BLaER1 (cell line): ENCODE data around the gene DHDH.
"Not testable (repeated sequence)": the region's sequence is repeated elsewhere in the genome, so short reads cannot be mapped to it uniquely, and the experiment has no call there.

Source experiments
- H3K27ac ChIP-seq: shearing (Covaris generic); formaldehyde crosslinking; 2 replicates; pipeline ENCODE4 v1.8.1; 2022
- H3K27me3 ChIP-seq: shearing (Covaris generic); formaldehyde crosslinking; 2 replicates; pipeline ENCODE4 v1.8.1; 2022
- H3K36me3 ChIP-seq: shearing (Covaris generic); formaldehyde crosslinking; 2 replicates; pipeline ENCODE4 v1.8.1; 2022
- H3K4me1 ChIP-seq: shearing (Covaris generic); formaldehyde crosslinking; 2 replicates; pipeline ENCODE4 v1.8.1; 2022
- H3K4me2 ChIP-seq: shearing (Covaris generic); formaldehyde crosslinking; 2 replicates; pipeline ENCODE4 v1.8.1; 2022
- H3K4me3 ChIP-seq: shearing (Covaris generic); formaldehyde crosslinking; 2 replicates; pipeline ENCODE4 v1.8.1; 2022
- H3K9ac ChIP-seq: shearing (Covaris generic); formaldehyde crosslinking; 2 replicates; pipeline ENCODE4 v1.8.1; 2022
- H3K9me3 ChIP-seq: shearing (Covaris generic); formaldehyde crosslinking; 2 replicates; pipeline ENCODE4 v1.8.1; 2022
- H4K20me1 ChIP-seq: shearing (Covaris generic); formaldehyde crosslinking; 2 replicates; pipeline ENCODE4 v1.8.1; 2022
- Cebpa-rat ChIP-seq: shearing (Covaris generic); IDR thresholded peaks from 2 replicates; pipeline ENCODE4 v1.8.1; 2022

DHDH gene

GRCh38 chr19:48913114-48913889 is 20.2 kb upstream of the DHDH start:
- no peaks in the 10 kb centered on the region for H3K9me3 ChIP-seq
- no peak overlapping the region for H3K27ac ChIP-seq
- no peaks in the 10 kb centered on the region for H3K27me3 ChIP-seq
- no peak overlapping the region for H3K4me3 ChIP-seq
- H4K20me1 ChIP-seq, result no peaks in the 10 kb centered on the region
- no peak overlapping the region for H3K9ac ChIP-seq
- TF ChIP-seq Cebpa-rat, result no peak
- peaks cover 100% of the 10 kb centered on the region for H3K36me3 ChIP-seq
- H3K4me1 ChIP-seq, result peaks cover 30% of the 10 kb centered on the region
- no peak overlapping the region for H3K4me2 ChIP-seq

DNA sequence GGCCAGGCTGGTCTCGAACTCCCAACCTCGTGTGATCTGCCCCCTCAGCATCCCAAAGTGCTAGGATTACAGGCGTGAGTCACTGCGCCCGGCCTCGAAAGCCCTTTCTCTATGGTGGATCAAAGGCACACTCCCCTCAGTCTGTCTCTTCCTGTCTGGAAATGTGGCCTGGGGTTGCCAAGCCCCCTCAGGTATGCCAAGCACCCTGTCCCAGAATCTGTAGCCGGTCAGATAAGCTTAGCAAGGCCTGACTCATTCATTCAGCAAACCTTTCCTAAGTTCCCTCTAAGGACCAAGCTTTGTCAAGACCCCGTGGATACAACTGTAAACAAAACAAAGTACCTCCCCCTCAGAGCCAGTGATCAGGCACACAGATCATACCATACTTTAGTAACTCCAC is 19.3 kb upstream of the DHDH start:
- Histone ChIP-seq H3K4me3 (no peak overlapping the region), H3K9ac (no peak overlapping the region), H4K20me1 (no peaks in the 10 kb centered on the region), H3K4me2 (no peak overlapping the region), H3K27me3 (no peaks in the 10 kb centered on the region), H3K4me1 (peaks cover 28% of the 10 kb centered on the region), H3K27ac (no peak overlapping the region), H3K9me3 (no peaks in the 10 kb centered on the region), H3K36me3 (peaks cover 100% of the 10 kb centered on the region)
- no peak for TF ChIP-seq Cebpa-rat

DNA sequence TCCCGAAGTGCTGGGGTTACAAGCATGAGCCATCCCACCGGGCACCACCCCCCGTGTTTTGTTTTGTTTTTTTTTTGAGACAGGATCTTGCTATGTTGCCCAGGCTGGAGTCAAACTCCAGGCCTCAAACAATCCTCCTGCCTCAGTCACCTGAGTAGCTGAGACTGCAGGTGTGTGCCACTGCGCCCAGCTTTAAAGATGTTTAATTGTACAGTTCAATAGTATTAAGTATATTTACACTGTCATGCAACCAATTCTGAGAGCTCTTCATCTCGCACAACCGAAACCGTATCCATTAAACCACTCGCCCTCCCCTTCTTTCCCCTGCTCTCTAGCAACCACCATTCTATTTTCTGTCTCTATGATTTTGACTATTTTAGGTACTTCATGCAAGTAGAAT is 17.7 kb upstream of the DHDH start:
- TF ChIP-seq Cebpa-rat, result no peak
- H4K20me1 ChIP-seq, result no peaks in the 10 kb centered on the region
- H3K36me3 ChIP-seq, result peaks cover 99% of the 10 kb centered on the region
- H3K4me3 ChIP-seq, result no peak overlapping the region
- H3K4me2 ChIP-seq, result no peak overlapping the region
- no peak overlapping the region for H3K9ac ChIP-seq
- no peaks in the 10 kb centered on the region for H3K9me3 ChIP-seq
- H3K27ac ChIP-seq, result no peak overlapping the region
- H3K4me1 ChIP-seq, result peaks cover 19% of the 10 kb centered on the region
- no peaks in the 10 kb centered on the region for H3K27me3 ChIP-seq

GRCh38 chr19:48918071-48918470 is 15.4 kb upstream of the DHDH start:
- Histone ChIP-seq H3K27me3 (no peaks in the 10 kb centered on the region), H3K9ac (peak overlapping the region; percentile 67), H4K20me1 (no peaks in the 10 kb centered on the region), H3K36me3 (peaks cover 97% of the 10 kb centered on the region), H3K27ac (peak overlapping the region; percentile 85), H3K4me2 (peak overlapping the region; percentile 81), H3K4me3 (0 out of 2 replicates have a peak overlapping the region, but pooled peaks have one; percentile 33), H3K9me3 (no peaks in the 10 kb centered on the region), H3K4me1 (peaks cover 19% of the 10 kb centered on the region)
- TF ChIP-seq Cebpa-rat, result no peak

DNA sequence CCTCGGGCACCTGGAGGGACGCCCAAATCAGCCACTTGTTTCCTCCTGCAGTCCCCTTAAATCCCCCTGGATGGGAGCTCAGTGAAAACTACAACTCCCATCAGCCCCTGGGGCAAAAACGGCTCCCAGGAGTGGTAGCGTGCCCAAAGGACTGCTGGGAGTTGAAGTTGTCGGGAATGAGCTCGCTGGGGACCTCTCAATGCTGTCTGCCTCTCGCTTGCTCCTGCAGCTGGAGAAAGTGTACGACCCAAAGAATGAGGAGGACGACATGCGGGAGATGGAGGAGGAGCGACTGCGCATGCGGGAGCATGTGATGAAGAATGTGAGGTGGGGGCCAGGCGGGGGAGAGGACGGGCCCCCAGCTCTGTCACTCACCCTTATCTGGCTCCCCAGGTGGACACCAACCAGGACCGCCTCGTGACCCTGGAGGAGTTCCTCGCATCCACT is 14.7 kb upstream of the DHDH start:
- Histone ChIP-seq H3K27me3 (no peaks in the 10 kb centered on the region), H3K9me3 (no peaks in the 10 kb centered on the region), H4K20me1 (no peaks in the 10 kb centered on the region), H3K4me1 (peaks cover 19% of the 10 kb centered on the region), H3K9ac (no peak overlapping the region), H3K27ac (peak overlapping the region; percentile 85), H3K4me3 (no peak overlapping the region), H3K4me2 (peak overlapping the region; percentile 81), H3K36me3 (peaks cover 96% of the 10 kb centered on the region)
- no peak for TF ChIP-seq Cebpa-rat

- not testable (repeated sequence) for H4K20me1 ChIP-seq, H3K27ac ChIP-seq, H3K4me2 ChIP-seq, H3K9me3 ChIP-seq, H3K27me3 ChIP-seq, H3K9ac ChIP-seq, H3K4me3 ChIP-seq
- Histone ChIP-seq H3K36me3 (peaks cover 91% of the 10 kb centered on the region), H3K4me1 (peaks cover 19% of the 10 kb centered on the region)
Observed at GRCh38 chr19:48919271-48919670, 14.2 kb upstream of the DHDH start.

- H3K9ac ChIP-seq, result no peak overlapping the region
- peaks cover 19% of the 10 kb centered on the region for H3K4me1 ChIP-seq
- no peaks in the 10 kb centered on the region for H3K27me3 ChIP-seq
- no peaks in the 10 kb centered on the region for H3K9me3 ChIP-seq
- no peaks in the 10 kb centered on the region for H4K20me1 ChIP-seq
- H3K4me2 ChIP-seq, result no peak overlapping the region
- peaks cover 74% of the 10 kb centered on the region for H3K36me3 ChIP-seq
- no peak overlapping the region for H3K4me3 ChIP-seq
- no peak overlapping the region for H3K27ac ChIP-seq
- no peak for TF ChIP-seq Cebpa-rat
Observed at GRCh38 chr19:48920949-48921348, 12.6 kb upstream of the DHDH start.

GRCh38 chr19:48921721-48922500 is 11.6 kb upstream of the DHDH start:
- H3K27me3 ChIP-seq, result no peaks in the 10 kb centered on the region
- no peak for TF ChIP-seq Cebpa-rat

GRCh38 chr19:48922548-48923490 is 10.7 kb upstream of the DHDH start:
- Histone ChIP-seq H4K20me1 (no peaks in the 10 kb centered on the region), H3K9me3 (no peaks in the 10 kb centered on the region), H3K27ac (no peak overlapping the region), H3K9ac (no peak overlapping the region), H3K27me3 (no peaks in the 10 kb centered on the region), H3K36me3 (peaks cover 56% of the 10 kb centered on the region), H3K4me3 (no peak overlapping the region), H3K4me1 (peaks cover 10% of the 10 kb centered on the region), H3K4me2 (no peak overlapping the region)
- TF ChIP-seq Cebpa-rat, result no peak

More at GRCh38 chr19:48921721-48922500, 11.6 kb upstream of the DHDH start:
- Histone ChIP-seq H4K20me1 (no peaks in the 10 kb centered on the region), H3K4me2 (no peak overlapping the region), H3K9ac (no peak overlapping the region), H3K4me1 (peaks cover 19% of the 10 kb centered on the region), H3K27ac (no peak overlapping the region), H3K36me3 (peaks cover 65% of the 10 kb centered on the region), H3K4me3 (no peak overlapping the region), H3K9me3 (no peaks in the 10 kb centered on the region)
